Neuronal stem cell (in vitro differentiated cells): Measurements from ENCODE around the gene LCN1.

Source experiments
- DNase-seq: peaks from one replicate; pipeline ENCODE4 v3.0.0-alpha.2; 2013; ENCODE audit warnings: low spot score
- H2AFZ ChIP-seq: one replicate; pipeline ENCODE4 v1.6.1; 2013; ENCODE audit warnings: mild to moderate bottlenecking, low read length, inconsistent platforms
- H2AK5ac ChIP-seq: 2 replicates; pipeline ENCODE4 v1.6.1; 2013; ENCODE audit warnings: low read depth, mild to moderate bottlenecking, inconsistent platforms, low read length, moderate library complexity, mixed read lengths
- H2BK120ac ChIP-seq: 2 replicates; pipeline ENCODE4 v1.6.1; 2013; ENCODE audit warnings: low read depth, mild to moderate bottlenecking, inconsistent platforms, low read length, moderate library complexity, mixed read lengths
- H2BK12ac ChIP-seq: one replicate; pipeline ENCODE4 v1.6.1; 2013; ENCODE audit warnings: low read length, inconsistent platforms
- H2BK15ac ChIP-seq: 2 replicates; pipeline ENCODE4 v1.6.1; 2013; ENCODE audit warnings: mild to moderate bottlenecking, low read length, inconsistent platforms, mixed read lengths
- H2BK5ac ChIP-seq: one replicate; pipeline ENCODE4 v1.6.1; 2013; ENCODE audit warnings: inconsistent platforms, mild to moderate bottlenecking, low read length, moderate library complexity
- H3K14ac ChIP-seq: one replicate; pipeline ENCODE4 v1.6.1; 2013; ENCODE audit warnings: low read length, inconsistent platforms
- H3K18ac ChIP-seq: 2 replicates; pipeline ENCODE4 v1.6.1; 2013; ENCODE audit warnings: low read length, inconsistent platforms
- H3K23ac ChIP-seq: 2 replicates; pipeline ENCODE4 v1.6.1; 2013; ENCODE audit warnings: low read depth, mild to moderate bottlenecking, mixed read lengths, low read length, inconsistent platforms; ENCODE audit not compliant: poor library complexity
- H3K27ac ChIP-seq: replicated peaks from 3 replicates; pipeline ENCODE4 v1.5.1; 2013; ENCODE audit warnings: low read length, inconsistent platforms
- H3K27me3 ChIP-seq, 3 experiments: 2 replicates each; pipeline ENCODE4 v1.6.1; 2013; ENCODE audit warnings: low read length in 3 of 3, mild to moderate bottlenecking in 2 of 3, inconsistent platforms in 1 of 3, low read depth in 1 of 3, mixed read lengths in 1 of 3, moderate library complexity in 1 of 3; ENCODE audit not compliant: control insufficient read depth in 3 of 3, insufficient read depth in 3 of 3
- H3K36me3 ChIP-seq, 2 donors: replicated peaks in 1 of 2; 2 replicates each; pipeline ENCODE4 v1.6.1; 2013; ENCODE audit warnings: low read length in 2 of 2; ENCODE audit not compliant: control insufficient read depth in 2 of 2, insufficient read depth in 2 of 2
- H3K4ac ChIP-seq: 2 replicates; pipeline ENCODE4 v1.6.1; 2013; ENCODE audit warnings: inconsistent platforms, mild to moderate bottlenecking, low read length, moderate library complexity
- H3K4me1 ChIP-seq, 2 donors: 1 replicate in 1 of 2; 2 replicates in 1 of 2; pipeline ENCODE4 v1.6.1; 2013; ENCODE audit warnings: low read length in 2 of 2, low read depth in 1 of 2; ENCODE audit not compliant: control insufficient read depth in 2 of 2, insufficient read depth in 1 of 2
- H3K4me2 ChIP-seq: one replicate; pipeline ENCODE4 v1.6.1; 2013; ENCODE audit warnings: mild to moderate bottlenecking, low read length, inconsistent platforms; ENCODE audit not compliant: insufficient read depth, poor library complexity, severe bottlenecking
- H3K4me3 ChIP-seq, 2 donors: 2 replicates each; pipeline ENCODE4 v1.5.1; 2013; ENCODE audit warnings: low read length in 2 of 2, mild to moderate bottlenecking in 2 of 2, inconsistent platforms in 1 of 2, moderate library complexity in 1 of 2
- H3K79me1 ChIP-seq: one replicate; pipeline ENCODE4 v1.6.1; 2013; ENCODE audit warnings: low read depth, mild to moderate bottlenecking, inconsistent platforms, low read length, moderate library complexity
- H3K9ac ChIP-seq: one replicate; pipeline ENCODE4 v1.6.1; 2013; ENCODE audit warnings: mild to moderate bottlenecking, low read depth, low read length, inconsistent platforms; ENCODE audit not compliant: poor library complexity
- H3K9me3 ChIP-seq, 2 donors: replicated peaks in 1 of 2; 2 replicates each; pipeline versions ENCODE3 to v1.6.1; 2013; ENCODE audit warnings: low read length in 2 of 2, mild to moderate bottlenecking in 2 of 2, inconsistent platforms in 1 of 2, low read depth in 1 of 2, mixed read lengths in 1 of 2, moderate library complexity in 1 of 2; ENCODE audit not compliant: control insufficient read depth in 2 of 2, insufficient read depth in 1 of 2
- H4K8ac ChIP-seq: one replicate; pipeline ENCODE4 v1.6.1; 2013; ENCODE audit warnings: low read depth, mild to moderate bottlenecking, inconsistent platforms, low read length, moderate library complexity
- H4K91ac ChIP-seq: one replicate; pipeline ENCODE4 v1.6.1; 2013; ENCODE audit warnings: low read length, low read depth, mild to moderate bottlenecking, inconsistent platforms; ENCODE audit not compliant: poor library complexity
- WGBS, 2 donors: extraction: QIAGEN DNeasy Blood & Tissue Kit; methylation state at CpG; one replicate each; pipeline ENCODE4 v1.1.7; 2013; ENCODE audit warnings: missing lambda C conversion rate in 2 of 2, mixed read lengths in 1 of 2; ENCODE audit not compliant: insufficient read length in 2 of 2, insufficient replicate concordance in 1 of 2; ENCODE audit errors: extremely low coverage in 2 of 2; 5-methylcytosine and 5-hydroxymethylcytosine counted together

Gene LCN1

DNA sequence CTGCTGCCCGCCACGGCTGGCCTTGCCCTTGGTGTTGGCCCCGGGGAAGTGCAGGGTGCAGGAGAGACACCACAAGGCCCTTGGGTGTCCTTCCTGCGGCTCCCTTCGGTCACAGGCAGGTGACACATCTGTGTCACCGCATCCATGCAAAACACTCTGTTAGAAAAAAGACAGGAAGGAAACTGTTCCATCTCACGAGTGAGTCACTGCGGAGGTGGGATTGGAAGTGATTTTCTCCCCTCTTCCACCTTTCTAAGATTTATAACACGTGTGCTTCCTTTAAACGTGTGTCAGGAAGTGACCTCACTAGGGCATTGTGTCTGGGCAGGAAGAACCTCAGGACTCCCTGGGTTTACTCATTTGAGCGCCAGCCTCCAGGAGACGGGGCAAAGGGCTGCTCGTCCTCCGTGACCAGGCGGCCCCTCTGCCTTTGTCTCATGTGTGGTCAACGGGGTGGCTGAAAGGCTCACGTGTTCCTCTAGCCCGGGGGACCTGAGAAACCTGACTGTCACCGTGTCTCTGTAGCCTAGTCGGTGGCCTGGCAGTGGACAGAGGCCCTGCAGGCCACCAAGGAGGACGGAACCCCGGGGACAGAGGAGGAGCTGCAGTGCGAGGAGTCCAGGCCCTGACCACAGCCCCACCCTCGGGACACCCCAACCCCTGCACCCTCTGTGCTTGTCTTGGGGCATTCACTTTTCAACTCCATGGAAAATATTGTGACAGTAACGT, 4.9 kb upstream of the LCN1 start:
- Histone ChIP-seq H3K79me1 (no peaks in the 10 kb centered on the region), H3K27me3 (no peaks in the 10 kb centered on the region), H2BK12ac (no peak overlapping the region), H3K23ac (no peak overlapping the region), H2BK120ac (no peak overlapping the region), H2BK15ac (no peak overlapping the region), H2AFZ (peak overlapping the region; percentile 82), H3K4me2 (no peak overlapping the region), H3K9ac (no peak overlapping the region), H3K14ac (no peak overlapping the region), H2AK5ac (no peak overlapping the region), H2BK5ac (no peak overlapping the region), H3K27ac (no peak overlapping the region), H3K4ac (no peak overlapping the region), H3K4me3 (no peak overlapping the region), H3K9me3 (no peaks in the 10 kb centered on the region), H4K8ac (no peak overlapping the region), H4K91ac (no peak overlapping the region), H3K36me3 (no peaks in the 10 kb centered on the region), H3K4me1 (peaks cover 0 to 3% of the 10 kb centered on the region in 2 donors), H3K18ac (peak overlapping the region; percentile 89)
- no CpG with 5 or more reads among the region's 25 CpGs for WGBS, 2 donors
- DNase-seq: no peak

DNA sequence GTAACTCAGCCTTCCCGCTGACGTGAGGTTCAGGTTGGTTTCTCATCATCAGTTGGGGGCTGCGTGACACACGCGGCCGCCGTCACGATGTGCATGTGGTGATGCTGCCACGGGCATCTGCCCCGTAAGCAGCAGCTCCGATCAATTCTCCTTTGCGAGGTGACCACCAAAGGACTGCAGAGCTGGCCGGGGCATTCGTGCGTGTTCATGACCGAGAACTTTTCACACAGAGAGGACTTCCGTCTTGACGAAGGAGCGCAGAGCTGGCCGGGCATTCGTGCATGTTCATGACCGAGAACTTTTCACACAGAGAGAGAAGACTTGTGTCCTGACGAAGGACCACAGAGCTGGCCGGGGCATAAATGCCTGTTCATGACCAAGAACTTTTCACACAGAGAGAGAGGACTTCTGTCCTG, 3.8 kb upstream of the LCN1 start:
- Histone ChIP-seq H3K27ac (no peak overlapping the region), H3K27me3 (peaks cover 0 to 1% (median 0%) of the 10 kb centered on the region in 3 experiments), H3K4ac (no peak overlapping the region), H2BK120ac (no peak overlapping the region), H4K8ac (no peak overlapping the region), H2BK15ac (no peak overlapping the region), H2AK5ac (no peak overlapping the region), H3K4me2 (no peak overlapping the region), H2BK5ac (no peak overlapping the region), H3K23ac (no peak overlapping the region), H2AFZ (no peak overlapping the region), H3K14ac (peak overlapping the region; percentile 82), H3K4me3 (no peak overlapping the region), H3K9me3 (no peaks in the 10 kb centered on the region), H2BK12ac (no peak overlapping the region), H3K18ac (no peak overlapping the region), H3K36me3 (no peaks in the 10 kb centered on the region), H3K4me1 (peaks cover 0 to 3% of the 10 kb centered on the region in 2 donors), H3K79me1 (no peaks in the 10 kb centered on the region), H3K9ac (no peak overlapping the region), H4K91ac (no peak overlapping the region)
- no peak for DNase-seq
- WGBS, 2 donors: no CpG with 5 or more reads among the region's 24 CpGs

DNA sequence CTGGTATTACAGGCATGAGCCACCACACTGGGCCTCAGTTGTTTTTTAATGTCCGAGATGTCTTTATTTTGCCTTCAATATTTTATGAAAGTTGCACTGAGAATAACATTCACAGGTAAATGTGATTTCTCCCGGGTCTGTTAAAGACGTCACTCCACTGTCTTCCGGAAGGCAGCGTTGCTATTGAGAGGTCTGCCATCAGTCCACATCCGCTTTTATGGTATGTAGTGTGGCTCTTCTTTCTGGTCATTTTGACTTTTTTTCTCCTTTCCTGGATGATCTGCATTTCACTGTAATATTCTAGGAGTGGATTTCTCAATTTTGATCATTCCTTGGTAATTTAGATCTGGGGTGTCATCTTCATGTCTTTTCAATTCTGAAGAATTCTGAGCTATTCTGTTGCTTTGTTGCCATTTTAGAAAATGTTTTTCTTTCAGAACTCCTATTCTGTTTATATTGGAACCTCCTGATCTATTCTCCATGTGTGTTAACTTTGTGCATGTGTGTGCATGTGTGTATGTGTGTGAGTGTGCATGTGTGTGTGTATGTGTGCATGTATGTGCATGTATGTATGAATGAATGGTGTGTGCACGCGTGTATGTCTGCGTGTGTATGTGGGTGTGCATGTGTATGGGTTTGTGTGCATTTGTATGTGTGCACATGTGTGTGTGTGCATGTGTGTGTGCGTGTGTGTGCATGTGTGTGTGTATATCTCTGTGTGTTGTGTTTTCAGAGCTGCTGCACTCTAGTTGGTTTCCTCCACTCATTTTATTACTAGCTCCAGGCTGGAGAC, 1.9 kb upstream of the LCN1 start:
- no peak overlapping the region for H3K4ac ChIP-seq
- no peak overlapping the region for H2BK5ac ChIP-seq
- H3K36me3 ChIP-seq: no peaks in the 10 kb centered on the region
- peak overlapping the region in 1 of 2 donors; percentile 49 for H3K4me3 ChIP-seq
- H3K4me2 ChIP-seq: no peak overlapping the region
- H2BK15ac ChIP-seq: no peak overlapping the region
- no peak overlapping the region for H2AFZ ChIP-seq
- H3K27me3 ChIP-seq: peaks cover 0 to 3% (median 0%) of the 10 kb centered on the region in 3 experiments
- peaks cover 0 to 2% of the 10 kb centered on the region in 2 donors for H3K4me1 ChIP-seq
- no peak overlapping the region for H3K9ac ChIP-seq
- no peak overlapping the region for H3K18ac ChIP-seq
- H2BK120ac ChIP-seq: no peak overlapping the region
- no peak overlapping the region for H4K8ac ChIP-seq
- no peak overlapping the region for H2AK5ac ChIP-seq
- no peak overlapping the region for H3K27ac ChIP-seq
- no peak overlapping the region for H3K23ac ChIP-seq
- no peak for DNase-seq
- no peak overlapping the region for H3K14ac ChIP-seq
- WGBS, 2 donors: no CpG with 5 or more reads among the region's 10 CpGs
- no peaks in the 10 kb centered on the region for H3K79me1 ChIP-seq
- H2BK12ac ChIP-seq: no peak overlapping the region
- no peaks in the 10 kb centered on the region for H3K9me3 ChIP-seq
- H4K91ac ChIP-seq: no peak overlapping the region

DNA sequence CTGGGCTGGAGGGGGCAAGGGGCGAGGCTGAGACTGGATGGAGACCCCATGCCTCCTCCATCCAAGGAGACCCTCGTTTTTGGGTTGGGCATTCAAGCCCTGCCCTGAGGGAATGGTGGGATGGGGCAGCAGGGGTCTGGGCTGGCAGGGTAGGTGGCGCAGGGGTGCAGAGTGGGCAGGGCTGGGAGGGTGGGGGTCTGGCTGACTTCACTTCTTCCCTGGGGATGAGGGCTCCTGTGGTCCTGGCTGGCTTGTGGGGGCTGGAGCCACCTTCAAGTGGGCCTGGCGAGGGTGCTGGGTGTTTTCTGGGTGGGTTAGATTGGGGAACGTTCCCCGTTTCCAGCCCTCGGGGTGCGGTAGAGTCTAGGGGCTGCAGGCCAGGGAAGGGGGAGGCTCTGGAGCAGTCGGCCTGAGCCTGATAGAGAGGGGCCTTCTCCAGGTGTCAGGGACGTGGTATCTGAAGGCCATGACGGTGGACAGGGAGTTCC, 412 bp downstream of the LCN1 start:
- Histone ChIP-seq H3K4me2 (no peak overlapping the region), H3K14ac (no peak overlapping the region), H2BK120ac (no peak overlapping the region), H3K27ac (no peak overlapping the region), H3K23ac (no peak overlapping the region), H3K79me1 (no peaks in the 10 kb centered on the region), H3K27me3 (peaks cover 0 to 3% (median 0%) of the 10 kb centered on the region in 3 experiments), H2AFZ (no peak overlapping the region), H2AK5ac (peak overlapping the region; percentile 56), H2BK5ac (no peak overlapping the region), H3K4me3 (no peak overlapping the region), H3K9me3 (no peaks in the 10 kb centered on the region), H4K8ac (no peak overlapping the region), H3K4ac (peak overlapping the region; percentile 53), H3K4me1 (peaks cover 0 to 2% of the 10 kb centered on the region in 2 donors), H3K18ac (no peak overlapping the region), H2BK15ac (no peak overlapping the region), H4K91ac (no peak overlapping the region), H2BK12ac (no peak overlapping the region), H3K9ac (no peak overlapping the region), H3K36me3 (no peaks in the 10 kb centered on the region)
- DNase-seq: no peak
- WGBS, 2 donors: no CpG with 5 or more reads among the region's 11 CpGs
